Breast epithelium (tissue), 4 donors: Measurements from ENCODE around the gene INSYN2B. TPM values are rescaled to one million over a fixed set of nuclear protein-coding genes. Genes with fewer than 3 reads are reported as not detected.
A peak's percentile ranks its signal among the peaks of the same experiment; 100 is the strongest.
"Not testable (repeated sequence)": the region's sequence is repeated elsewhere in the genome, so short reads cannot be mapped to it uniquely, and the experiment has no call there.

Experiments
- DNase-seq, 2 donors: peaks; one replicate each; pipeline ENCODE4 v3.0.0-alpha.2; 2019; ENCODE audit warnings: low spot score in 2 of 2
- H3K27ac ChIP-seq, 2 donors: fragments of 200-600 bp; sonication (generic) in 1 of 2; one replicate each; pipeline ENCODE4 v1.5.1; 2016 to 2019; ENCODE audit warnings: mild to moderate bottlenecking in 1 of 2
- H3K27me3 ChIP-seq, 2 donors: fragments of 200-600 bp; sonication (generic) in 1 of 2; one replicate each; pipeline versions ENCODE4 v1.5.1 to v1.6.0; 2017 to 2019; ENCODE audit warnings: control low read depth in 1 of 2, mild to moderate bottlenecking in 1 of 2
- H3K36me3 ChIP-seq: fragments of 200-600 bp; one replicate; pipeline ENCODE4 v1.5.1; 2019
- H3K4me1 ChIP-seq, 2 donors: fragments of 200-600 bp; sonication (generic); one replicate each; pipeline ENCODE4 v1.5.1; 2016 to 2019; ENCODE audit warnings: control low read depth in 1 of 2
- H3K4me3 ChIP-seq, 3 donors: fragments of 200-600 bp; sonication (generic); 1 replicate in 2 of 3; 2 replicates in 1 of 3; pipeline ENCODE4 v1.5.1; 2016 to 2019; ENCODE audit warnings: mild to moderate bottlenecking in 3 of 3, moderate library complexity in 2 of 3
- H3K9me3 ChIP-seq, 2 donors: fragments of 200-600 bp; sonication (generic) in 1 of 2; one replicate each; pipeline ENCODE4 v1.5.1; 2016 to 2019; ENCODE audit warnings: control low read depth in 1 of 2
- POLR2A ChIP-seq: fragments of 450-650 bp; IDR thresholded peaks from one replicate; pipeline ENCODE4 v1.6.1; 2016; ENCODE audit warnings: antibody characterized with exemption, mild to moderate bottlenecking, moderate library complexity
- POLR2AphosphoS5 ChIP-seq, 3 donors: sonication (generic); formaldehyde crosslinking; IDR thresholded peaks; one replicate each; pipeline ENCODE4 v1.6.1; 2017; ENCODE audit warnings: antibody characterized with exemption in 3 of 3
- intact Hi-C: fragments of 100-400 bp; cut with DNase I; formaldehyde crosslinking; loops from one replicate; pipeline ENCODE4 v1.15.1; 2023; ENCODE audit warnings: low total_unique reads
- total RNA-seq, 3 donors: library from RNA; depleted of rRNA; stranded (reverse); fragments of >200 nt; gene quantifications; one replicate each; pipeline ENCODE4 v1.1.0, GENCODE V29; 2016
- TF ChIP-seq, protein P1 (sequence below), 3 donors: fragments of 450-650 bp; IDR thresholded peaks; one replicate each; pipeline ENCODE4 v1.5.1; 2016 to 2017; ENCODE audit warnings: antibody characterized with exemption in 3 of 3, mild to moderate bottlenecking in 3 of 3, moderate library complexity in 3 of 3

Gene INSYN2B
- total RNA-seq, 3 donors from 2014 or later, result 1.3 to 9.1 TPM; not detected in 1

DNA sequence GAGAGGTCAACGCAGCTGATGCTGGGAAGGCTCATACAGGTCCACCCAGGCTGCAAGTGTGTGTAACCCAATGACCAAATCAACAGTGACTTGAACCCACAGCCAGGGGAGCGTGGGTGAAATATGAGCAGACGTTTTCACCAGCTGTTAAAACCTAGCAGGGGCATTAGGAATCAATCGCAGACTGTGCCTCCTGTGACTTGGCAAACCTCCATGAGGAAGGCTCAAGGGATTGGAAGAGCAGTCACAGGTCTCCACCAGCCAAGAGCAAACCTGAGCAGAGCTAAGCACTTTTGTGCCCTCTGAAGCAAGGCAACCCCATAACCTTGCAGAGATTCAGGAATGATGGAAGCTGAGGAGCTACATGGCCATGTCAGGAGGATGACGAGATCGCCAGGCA, 25.5 kb downstream of the INSYN2B start:
- Histone ChIP-seq H3K4me3 (no peak overlapping the region), H3K27me3 (no peaks in the 10 kb centered on the region), H3K36me3 (no peaks in the 10 kb centered on the region), H3K9me3 (no peaks in the 10 kb centered on the region), H3K4me1 (peaks cover 0 to 6% of the 10 kb centered on the region in 2 donors), H3K27ac (peak overlapping the region in 1 of 2 donors; percentile 32)
- no peak for TF ChIP-seq POLR2A
- TF ChIP-seq, protein P1, sequence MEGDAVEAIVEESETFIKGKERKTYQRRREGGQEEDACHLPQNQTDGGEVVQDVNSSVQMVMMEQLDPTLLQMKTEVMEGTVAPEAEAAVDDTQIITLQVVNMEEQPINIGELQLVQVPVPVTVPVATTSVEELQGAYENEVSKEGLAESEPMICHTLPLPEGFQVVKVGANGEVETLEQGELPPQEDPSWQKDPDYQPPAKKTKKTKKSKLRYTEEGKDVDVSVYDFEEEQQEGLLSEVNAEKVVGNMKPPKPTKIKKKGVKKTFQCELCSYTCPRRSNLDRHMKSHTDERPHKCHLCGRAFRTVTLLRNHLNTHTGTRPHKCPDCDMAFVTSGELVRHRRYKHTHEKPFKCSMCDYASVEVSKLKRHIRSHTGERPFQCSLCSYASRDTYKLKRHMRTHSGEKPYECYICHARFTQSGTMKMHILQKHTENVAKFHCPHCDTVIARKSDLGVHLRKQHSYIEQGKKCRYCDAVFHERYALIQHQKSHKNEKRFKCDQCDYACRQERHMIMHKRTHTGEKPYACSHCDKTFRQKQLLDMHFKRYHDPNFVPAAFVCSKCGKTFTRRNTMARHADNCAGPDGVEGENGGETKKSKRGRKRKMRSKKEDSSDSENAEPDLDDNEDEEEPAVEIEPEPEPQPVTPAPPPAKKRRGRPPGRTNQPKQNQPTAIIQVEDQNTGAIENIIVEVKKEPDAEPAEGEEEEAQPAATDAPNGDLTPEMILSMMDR (IDR thresholded peaks at IDR 0.05), result no peak
- TF ChIP-seq POLR2AphosphoS5 (IDR thresholded peaks at IDR 0.05), result no peak
- DNase-seq, result no peak
- intact Hi-C loops, result no loop called here

DNA sequence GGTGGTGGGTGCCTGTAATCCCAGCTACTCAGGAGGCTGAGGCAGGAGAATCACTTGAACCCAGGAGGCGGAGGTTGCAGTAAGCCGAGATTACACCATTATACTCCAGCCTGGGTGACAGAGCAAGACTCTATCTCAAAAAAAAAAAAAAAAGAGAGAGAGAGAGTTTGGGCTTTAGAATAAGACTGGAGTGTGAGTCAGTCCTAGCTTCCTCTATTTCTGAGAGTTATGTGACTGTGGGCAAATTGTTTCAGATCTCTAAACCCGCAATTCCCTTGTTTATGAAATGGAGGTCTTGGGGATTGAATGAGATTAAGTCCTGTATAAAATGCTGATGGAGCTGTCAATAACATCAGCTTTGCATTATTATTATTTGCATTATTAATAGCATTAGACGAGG, 27.1 kb downstream of the INSYN2B start:
- H3K9me3 ChIP-seq, DNase-seq, H3K27me3 ChIP-seq, intact Hi-C loops, H3K4me1 ChIP-seq, H3K36me3 ChIP-seq, H3K4me3 ChIP-seq, H3K27ac ChIP-seq: not testable (repeated sequence)

DNA sequence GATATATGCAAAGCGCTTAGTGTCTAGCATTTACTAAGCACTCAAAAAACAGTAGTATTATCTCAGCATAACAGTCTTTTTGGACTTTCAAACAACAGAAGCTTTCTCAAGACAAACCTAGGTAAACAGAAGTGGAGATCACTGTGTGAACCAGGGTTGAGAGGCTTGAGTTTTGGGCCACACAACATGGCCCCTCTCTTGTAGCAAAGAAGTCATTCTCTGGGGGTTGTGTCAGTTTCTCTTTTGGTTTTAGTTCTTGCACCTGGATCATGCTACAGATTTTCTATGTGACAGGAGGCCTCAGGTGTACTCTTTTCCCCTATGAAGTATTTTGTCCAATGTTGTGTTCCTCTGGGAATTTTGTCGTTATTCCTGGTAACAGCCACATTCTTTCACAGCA, 30.0 kb downstream of the INSYN2B start:
- intact Hi-C loops, result no loop called here
- TF ChIP-seq POLR2AphosphoS5 (IDR thresholded peaks at IDR 0.05) (no peak), POLR2A (no peak)
- TF ChIP-seq, protein P1 (IDR thresholded peaks at IDR 0.05), result no peak
- Histone ChIP-seq H3K9me3 (no peaks in the 10 kb centered on the region), H3K36me3 (no peaks in the 10 kb centered on the region), H3K4me1 (peaks cover 5 to 6% of the 10 kb centered on the region in 2 donors), H3K27me3 (no peaks in the 10 kb centered on the region), H3K27ac (no peak overlapping the region), H3K4me3 (no peak overlapping the region)
- DNase-seq, result no peak

GRCh38 chr5:169946743-169947295, 33.5 kb downstream of the INSYN2B start:
- intact Hi-C loops, result no loop called here
- H3K4me3 ChIP-seq, result no peak overlapping the region
- no peak for TF ChIP-seq POLR2AphosphoS5 (IDR thresholded peaks at IDR 0.05)
- TF ChIP-seq, protein P1 (IDR thresholded peaks at IDR 0.05), result no peak
- TF ChIP-seq POLR2A, result no peak
- peaks cover 0 to 5% of the 10 kb centered on the region in 2 donors for H3K4me1 ChIP-seq
- no peaks in the 10 kb centered on the region for H3K9me3 ChIP-seq
- no peaks in the 10 kb centered on the region for H3K27me3 ChIP-seq
- DNase-seq, result no peak
- H3K27ac ChIP-seq, result peak overlapping the region; percentile 87 to 94
- no peaks in the 10 kb centered on the region for H3K36me3 ChIP-seq

DNA sequence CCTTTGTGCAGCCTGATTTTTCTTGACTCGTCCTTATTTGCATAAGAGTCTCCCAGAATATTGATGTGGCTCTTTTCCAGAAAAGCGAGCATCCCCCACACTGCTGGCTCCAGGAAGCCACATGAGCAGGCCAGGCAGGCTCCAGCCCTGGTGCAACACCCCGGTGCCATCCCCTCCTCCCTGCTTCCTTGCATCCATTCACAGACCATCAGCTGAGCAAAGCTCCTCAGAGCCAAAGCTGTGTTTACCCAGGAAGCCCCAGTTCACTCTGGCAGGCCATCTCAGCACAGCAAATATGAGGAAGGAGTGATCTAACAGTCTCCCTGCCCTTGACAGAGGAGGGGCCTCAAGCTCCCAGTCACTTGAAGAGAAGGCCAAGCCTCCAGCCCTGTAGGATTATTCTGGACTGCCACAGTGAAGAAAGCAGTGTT, 34.4 kb downstream of the INSYN2B start:
- intact Hi-C loops, result no loop called here
- Histone ChIP-seq H3K36me3 (no peaks in the 10 kb centered on the region), H3K27ac (peak overlapping the region; percentile 87 to 94), H3K4me3 (no peak overlapping the region), H3K9me3 (no peaks in the 10 kb centered on the region), H3K27me3 (no peaks in the 10 kb centered on the region), H3K4me1 (peaks cover 0 to 5% of the 10 kb centered on the region in 2 donors)
- peak; percentile 61 to 82 for DNase-seq
- TF ChIP-seq POLR2A (no peak), POLR2AphosphoS5 (IDR thresholded peaks at IDR 0.05) (peak in 2 of 3 donors; percentile 19 to 23)

DNA sequence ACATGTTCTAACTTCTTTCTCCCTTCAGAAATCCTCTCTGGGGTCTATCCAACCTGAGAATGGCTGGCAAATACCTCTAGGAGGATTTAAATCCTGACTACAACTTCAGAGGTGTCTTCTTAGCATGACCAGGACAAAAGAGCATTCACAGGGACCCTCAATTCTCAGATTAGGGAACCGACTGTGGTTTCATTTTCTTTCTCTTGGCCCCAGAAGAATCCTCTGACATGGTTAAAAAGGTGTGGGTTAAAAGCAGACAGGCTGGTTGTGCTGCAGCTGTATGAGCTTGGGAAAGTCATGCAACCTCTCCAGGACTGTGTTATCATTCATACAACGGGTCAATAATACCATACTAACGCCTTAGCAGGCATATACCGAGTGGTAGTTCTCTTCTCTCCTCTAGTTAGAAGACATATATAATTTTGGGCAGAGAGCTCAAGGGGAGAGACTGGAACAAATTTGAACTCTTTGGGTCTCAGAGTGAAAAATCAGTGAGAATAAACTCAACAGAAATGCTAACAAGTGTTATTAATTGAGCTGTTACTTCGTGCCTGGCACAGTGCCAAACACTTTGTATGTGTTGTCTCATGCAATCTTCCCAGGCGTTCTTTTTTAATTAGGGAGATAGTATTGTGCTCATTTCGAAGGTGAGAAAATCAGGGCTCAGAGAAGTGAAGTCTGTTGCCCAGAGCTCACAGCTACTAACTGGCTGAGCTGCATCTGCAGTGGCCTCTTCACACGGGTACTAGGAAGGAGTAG, 35.2 kb downstream of the INSYN2B start:
- Histone ChIP-seq H3K4me3 (no peak overlapping the region), H3K36me3 (no peaks in the 10 kb centered on the region), H3K9me3 (no peaks in the 10 kb centered on the region), H3K4me1 (peaks cover 0 to 5% of the 10 kb centered on the region in 2 donors), H3K27ac (peak overlapping the region; percentile 87 to 94), H3K27me3 (no peaks in the 10 kb centered on the region)
- DNase-seq, result no peak
- TF ChIP-seq, protein P1 (IDR thresholded peaks at IDR 0.05), result no peak
- TF ChIP-seq POLR2A, result no peak
- no peak for TF ChIP-seq POLR2AphosphoS5 (IDR thresholded peaks at IDR 0.05)
- intact Hi-C loops, result no loop called here
